NB4 (cell line): ENCODE results near the gene SGO2.
"Not testable (repeated sequence)": the region's sequence is repeated elsewhere in the genome, so short reads cannot be mapped to it uniquely, and the experiment has no call there.

Experiments used
- DNase-seq: peaks from one replicate; pipeline ENCODE4 v3.0.0; 2010; ENCODE audit warnings: low read depth
- H3K4me3 ChIP-seq: one replicate; pipeline ENCODE4 v1.5.1; 2011; ENCODE audit warnings: mild to moderate bottlenecking, low read depth, low read length, moderate library complexity
- MYC ChIP-seq: IDR thresholded peaks from 2 replicates; pipeline ENCODE4 v1.6.1; 2011; ENCODE audit warnings: low read depth, low read length
- POLR2A ChIP-seq: IDR thresholded peaks from 2 replicates; pipeline ENCODE4 v1.6.1; 2011; ENCODE audit warnings: mild to moderate bottlenecking; ENCODE audit not compliant: insufficient read length; ENCODE audit errors: extremely low read depth
- TF ChIP-seq, protein P1 (sequence below): IDR thresholded peaks from 2 replicates; pipeline ENCODE4 v1.6.1; 2011; ENCODE audit warnings: low read depth, low read length
- TF ChIP-seq, protein P2 (sequence below): IDR thresholded peaks from one replicate; pipeline ENCODE4 v1.5.1; 2012; ENCODE audit warnings: low read depth, low read length

The SGO2 gene

DNA sequence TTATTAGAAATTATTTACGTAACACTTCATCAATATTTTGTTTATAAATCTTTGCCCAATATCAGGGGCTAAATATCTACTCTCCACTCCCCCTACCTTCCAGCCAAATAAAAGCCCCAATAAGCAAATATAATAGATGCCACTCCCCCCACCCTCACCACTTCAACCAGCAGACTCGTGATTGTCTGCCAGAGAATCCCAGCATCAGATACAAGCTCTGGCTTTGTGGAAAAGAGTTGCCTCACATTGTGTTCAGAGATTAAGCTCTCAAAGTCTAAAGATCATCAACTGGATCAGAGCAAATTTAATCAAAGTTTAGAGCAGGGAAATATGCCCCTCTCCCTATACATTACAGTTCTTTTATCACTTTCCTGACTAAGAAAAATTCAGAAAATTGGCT is 99.3 kb downstream of the SGO2 start:
- TF ChIP-seq, protein P1, sequence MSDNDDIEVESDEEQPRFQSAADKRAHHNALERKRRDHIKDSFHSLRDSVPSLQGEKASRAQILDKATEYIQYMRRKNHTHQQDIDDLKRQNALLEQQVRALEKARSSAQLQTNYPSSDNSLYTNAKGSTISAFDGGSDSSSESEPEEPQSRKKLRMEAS = no peak
- no peak for TF ChIP-seq MYC
- TF ChIP-seq, protein P2, sequence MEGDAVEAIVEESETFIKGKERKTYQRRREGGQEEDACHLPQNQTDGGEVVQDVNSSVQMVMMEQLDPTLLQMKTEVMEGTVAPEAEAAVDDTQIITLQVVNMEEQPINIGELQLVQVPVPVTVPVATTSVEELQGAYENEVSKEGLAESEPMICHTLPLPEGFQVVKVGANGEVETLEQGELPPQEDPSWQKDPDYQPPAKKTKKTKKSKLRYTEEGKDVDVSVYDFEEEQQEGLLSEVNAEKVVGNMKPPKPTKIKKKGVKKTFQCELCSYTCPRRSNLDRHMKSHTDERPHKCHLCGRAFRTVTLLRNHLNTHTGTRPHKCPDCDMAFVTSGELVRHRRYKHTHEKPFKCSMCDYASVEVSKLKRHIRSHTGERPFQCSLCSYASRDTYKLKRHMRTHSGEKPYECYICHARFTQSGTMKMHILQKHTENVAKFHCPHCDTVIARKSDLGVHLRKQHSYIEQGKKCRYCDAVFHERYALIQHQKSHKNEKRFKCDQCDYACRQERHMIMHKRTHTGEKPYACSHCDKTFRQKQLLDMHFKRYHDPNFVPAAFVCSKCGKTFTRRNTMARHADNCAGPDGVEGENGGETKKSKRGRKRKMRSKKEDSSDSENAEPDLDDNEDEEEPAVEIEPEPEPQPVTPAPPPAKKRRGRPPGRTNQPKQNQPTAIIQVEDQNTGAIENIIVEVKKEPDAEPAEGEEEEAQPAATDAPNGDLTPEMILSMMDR = no peak
- no peak for TF ChIP-seq POLR2A
- no peak for DNase-seq

DNA sequence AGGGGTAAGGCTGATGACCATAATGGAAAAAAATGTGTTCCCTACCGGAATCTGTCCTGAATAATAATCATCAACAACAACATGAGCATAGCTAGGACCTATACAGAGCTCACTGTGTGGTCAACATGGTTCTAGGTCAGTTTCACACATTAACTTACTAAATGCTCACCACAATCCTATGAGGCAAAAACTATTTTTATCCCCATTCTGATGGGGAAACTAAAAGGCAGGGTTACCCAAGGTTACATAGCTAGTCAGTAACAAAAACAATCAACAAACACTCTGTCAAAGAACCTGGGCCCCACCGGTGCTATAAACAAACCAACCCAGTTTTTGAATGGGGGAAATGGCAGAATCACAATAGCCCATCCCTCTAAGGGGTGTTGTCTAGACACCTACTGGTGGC is 100.0 kb downstream of the SGO2 start:
- DNase-seq = no peak
- H3K4me3 ChIP-seq = no peak overlapping the region
- TF ChIP-seq, protein P2 = no peak
- no peak for TF ChIP-seq MYC
- TF ChIP-seq, protein P1 = no peak
- TF ChIP-seq POLR2A = no peak

More for the DNA sequence above, 99.3 kb downstream of the SGO2 start:
- no peak overlapping the region for H3K4me3 ChIP-seq

DNA sequence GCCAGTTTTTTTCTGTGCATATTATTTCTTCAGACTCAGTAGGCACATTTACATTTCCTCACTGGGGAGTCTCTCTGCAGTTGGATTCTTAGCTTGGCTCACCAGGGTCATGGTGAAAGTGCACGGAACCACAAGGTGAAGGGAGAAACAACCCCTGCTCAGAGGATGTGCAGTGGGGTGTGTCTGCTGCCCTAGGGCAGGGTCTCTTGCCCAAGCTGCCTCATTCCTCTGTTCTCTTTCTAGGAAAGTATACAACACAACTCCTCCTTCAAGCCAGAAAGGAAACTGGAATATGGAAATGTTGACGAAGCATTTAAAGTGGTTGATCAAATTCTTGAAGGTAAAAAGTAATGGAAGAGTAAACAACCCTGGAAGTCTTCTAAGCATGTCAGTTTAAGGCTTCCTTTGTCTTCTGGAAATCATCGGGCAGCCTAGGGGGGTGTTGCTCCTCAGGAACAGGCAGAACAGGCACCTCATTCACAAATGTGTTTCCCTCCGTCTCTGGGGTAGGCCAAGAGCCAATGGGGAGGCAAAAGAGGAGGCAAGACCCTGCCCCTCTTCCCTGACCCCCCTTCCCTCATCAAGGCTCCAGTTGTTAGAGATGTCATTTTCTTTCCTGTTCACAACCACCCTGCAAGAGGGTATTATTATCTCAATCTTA is 101.2 kb downstream of the SGO2 start:
- H3K4me3 ChIP-seq = no peak overlapping the region
- TF ChIP-seq, protein P1 = no peak
- no peak for DNase-seq

DNA sequence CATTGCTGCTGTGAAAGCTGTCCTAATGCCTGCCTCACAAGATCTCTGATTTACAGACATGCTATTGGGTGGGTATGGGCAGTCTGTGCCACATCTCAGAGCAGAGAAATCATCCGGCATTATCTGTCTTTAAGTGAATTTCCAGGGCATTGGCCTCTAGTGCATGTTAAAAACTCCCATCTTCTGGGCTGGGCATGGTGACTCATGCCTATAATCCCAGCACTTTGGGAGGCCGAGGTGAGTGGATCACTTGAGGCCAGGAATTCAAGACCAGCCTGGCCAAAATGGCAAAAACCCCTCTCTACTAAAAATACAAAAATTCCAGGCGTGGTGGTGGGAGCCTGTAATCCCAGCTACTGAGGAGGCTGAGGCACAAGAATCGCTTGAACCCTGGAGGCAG is 102.5 kb downstream of the SGO2 start:
- DNase-seq, H3K4me3 ChIP-seq: not testable (repeated sequence)

DNA sequence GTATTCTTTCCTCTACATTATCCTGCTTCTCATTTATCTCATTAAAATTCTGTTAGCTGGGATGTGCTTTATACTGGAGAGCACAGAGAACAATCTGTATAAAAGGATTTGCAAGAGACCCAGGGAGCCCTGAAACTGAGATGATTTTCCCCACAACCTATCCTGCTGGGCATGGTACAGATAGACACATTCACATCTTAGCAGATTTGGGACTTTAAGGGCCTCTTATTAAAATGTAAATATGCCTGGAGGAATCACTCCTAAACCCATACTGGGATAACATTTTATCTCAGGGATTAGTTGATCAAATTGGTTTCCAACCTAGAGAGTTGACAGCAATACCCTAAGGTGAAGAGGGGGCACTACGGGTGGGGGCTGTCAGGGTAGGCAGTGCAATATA is 105.3 kb downstream of the SGO2 start:
- TF ChIP-seq POLR2A = no peak
- TF ChIP-seq, protein P2 = no peak
- no peak for TF ChIP-seq MYC
- TF ChIP-seq, protein P1 = no peak
- no peak for DNase-seq
- H3K4me3 ChIP-seq = no peak overlapping the region
